H9 (cell line): ENCODE data around the gene GSTO2. TPM values are rescaled to one million over a fixed set of nuclear protein-coding genes. Genes with fewer than 3 reads are reported as not detected.

Experiments used
- DNase-seq: peaks from one replicate; pipeline ENCODE4 v3.0.0-alpha.2; 2017
- H2AFZ ChIP-seq: one replicate; pipeline ENCODE4 v1.6.1; 2013; ENCODE audit warnings: mild to moderate bottlenecking, low read length, control low read depth, moderate library complexity
- H2AK5ac ChIP-seq: 2 replicates; pipeline ENCODE4 v1.6.1; 2013; ENCODE audit warnings: low read length, control low read depth, mixed read lengths; ENCODE audit not compliant: insufficient read length
- H2BK120ac ChIP-seq: one replicate; pipeline ENCODE4 v1.6.1; 2013; ENCODE audit warnings: low read depth, mild to moderate bottlenecking, low read length, control low read depth, inconsistent platforms; ENCODE audit not compliant: poor library complexity, severe bottlenecking
- H2BK12ac ChIP-seq: 2 replicates; pipeline ENCODE4 v1.6.1; 2013; ENCODE audit warnings: low read length, control low read depth, mixed read lengths, low read depth; ENCODE audit not compliant: insufficient read length
- H2BK15ac ChIP-seq: 2 replicates; pipeline ENCODE4 v1.6.1; 2013; ENCODE audit warnings: low read depth, low read length, control low read depth
- H2BK20ac ChIP-seq: one replicate; pipeline ENCODE4 v1.6.1; 2013; ENCODE audit warnings: low read depth, mild to moderate bottlenecking, low read length, control low read depth, inconsistent platforms; ENCODE audit not compliant: poor library complexity, severe bottlenecking
- H2BK5ac ChIP-seq: 2 replicates; pipeline ENCODE4 v1.6.1; 2013; ENCODE audit warnings: low read length, control low read depth, mixed read lengths; ENCODE audit not compliant: insufficient read length
- H3K14ac ChIP-seq: 2 replicates; pipeline ENCODE4 v1.6.1; 2013; ENCODE audit warnings: low read length, control low read depth; ENCODE audit not compliant: insufficient read depth
- H3K18ac ChIP-seq: 2 replicates; pipeline ENCODE4 v1.6.1; 2013; ENCODE audit warnings: low read depth, mild to moderate bottlenecking, mixed read lengths, low read length, control low read depth; ENCODE audit not compliant: insufficient read length
- H3K23ac ChIP-seq: 2 replicates; pipeline ENCODE4 v1.6.1; 2013; ENCODE audit warnings: low read length, control low read depth, mixed read lengths, low read depth; ENCODE audit not compliant: insufficient read length
- H3K23me2 ChIP-seq: 2 replicates; pipeline ENCODE4 v1.6.1; 2013; ENCODE audit warnings: low read depth, mild to moderate bottlenecking, mixed read lengths, low read length, control low read depth; ENCODE audit not compliant: insufficient read length, poor library complexity, severe bottlenecking
- H3K27ac ChIP-seq: 2 replicates; pipeline ENCODE4 v1.5.1; 2013; ENCODE audit warnings: low read length, control low read depth, mixed read lengths, low read depth; ENCODE audit not compliant: insufficient read length
- H3K27me3 ChIP-seq: 2 replicates; pipeline ENCODE4 v1.6.1; 2013; ENCODE audit warnings: low read length, control low read depth, inconsistent platforms; ENCODE audit not compliant: insufficient read depth
- H3K4ac ChIP-seq: 2 replicates; pipeline ENCODE4 v1.6.1; 2013; ENCODE audit warnings: low read depth, mild to moderate bottlenecking, control low read depth, inconsistent platforms, low read length, moderate library complexity
- H3K4me1 ChIP-seq: 2 replicates; pipeline ENCODE4 v1.6.1; 2013; ENCODE audit warnings: low read length, control low read depth, inconsistent platforms; ENCODE audit not compliant: insufficient read depth
- H3K4me2 ChIP-seq: 2 replicates; pipeline ENCODE4 v1.6.1; 2013; ENCODE audit warnings: low read length, control low read depth, mixed read lengths; ENCODE audit not compliant: insufficient read length, insufficient read depth
- H3K56ac ChIP-seq: 2 replicates; pipeline ENCODE4 v1.6.1; 2013; ENCODE audit warnings: low read depth, mild to moderate bottlenecking, mixed read lengths, low read length, control low read depth; ENCODE audit not compliant: insufficient read length
- H3K79me1 ChIP-seq: 2 replicates; pipeline ENCODE4 v1.6.1; 2013; ENCODE audit warnings: low read depth, mild to moderate bottlenecking, moderate library complexity, low read length, control low read depth, inconsistent platforms; ENCODE audit not compliant: insufficient read depth, poor library complexity, severe bottlenecking
- H3K79me2 ChIP-seq: 2 replicates; pipeline ENCODE4 v1.6.1; 2013; ENCODE audit warnings: low read length, control low read depth, inconsistent platforms; ENCODE audit not compliant: insufficient read depth
- H3K9ac ChIP-seq: 2 replicates; pipeline ENCODE4 v1.6.1; 2013; ENCODE audit warnings: low read length, control low read depth, mixed read lengths; ENCODE audit not compliant: insufficient read length; ENCODE audit errors: extremely low read depth
- H3K9me3 ChIP-seq: one replicate; pipeline ENCODE4 v1.6.1; 2013; ENCODE audit warnings: low read depth, low read length, inconsistent platforms; ENCODE audit not compliant: control insufficient read depth
- H3T11ph ChIP-seq: one replicate; pipeline ENCODE4 v1.6.1; 2013; ENCODE audit warnings: mild to moderate bottlenecking, low read length, control low read depth, inconsistent platforms
- H4K20me1 ChIP-seq: one replicate; pipeline ENCODE4 v1.6.1; 2013; ENCODE audit not compliant: control insufficient read depth, insufficient read length, insufficient read depth
- H4K5ac ChIP-seq: 2 replicates; pipeline ENCODE4 v1.6.1; 2013; ENCODE audit warnings: low read depth, mild to moderate bottlenecking, mixed read lengths, low read length, control low read depth; ENCODE audit not compliant: insufficient read length
- H4K8ac ChIP-seq: replicated peaks from 2 replicates; pipeline ENCODE4 v1.6.1; 2013; ENCODE audit warnings: low read length, control low read depth, mixed read lengths, low read depth; ENCODE audit not compliant: insufficient read length
- H4K91ac ChIP-seq: 2 replicates; pipeline ENCODE4 v1.6.1; 2013; ENCODE audit warnings: low read depth, mild to moderate bottlenecking, moderate library complexity, mixed read lengths, low read length, control low read depth; ENCODE audit not compliant: insufficient read length
- H3K27ac Mint-ChIP-seq, 3 experiments: 2 replicates in 2 of 3; 3 replicates in 1 of 3; pipeline ENCODE4 v1.8.0; 2020 to 2021; ENCODE audit warnings: mixed read lengths in 3 of 3, mild to moderate bottlenecking in 1 of 3, moderate library complexity in 1 of 3
- H3K27me3 Mint-ChIP-seq: 2 replicates; pipeline ENCODE4 v1.8.0; 2021; ENCODE audit warnings: low read depth, mild to moderate bottlenecking, moderate library complexity, mixed read lengths
- H3K36me3 Mint-ChIP-seq, 3 experiments: 2 replicates in 2 of 3; 3 replicates in 1 of 3; pipeline ENCODE4 v1.8.0; 2020 to 2021; ENCODE audit warnings: low read depth in 3 of 3, mixed read lengths in 3 of 3; ENCODE audit not compliant: insufficient read depth in 1 of 3
- H3K4me1 Mint-ChIP-seq, 2 experiments: 2 replicates each; pipeline ENCODE4 v1.8.0; 2020; ENCODE audit warnings: mixed read lengths in 2 of 2
- H3K4me3 Mint-ChIP-seq, 2 experiments: 2 replicates in 1 of 2; 3 replicates in 1 of 2; pipeline ENCODE4 v1.8.0; 2020 to 2021; ENCODE audit warnings: mild to moderate bottlenecking in 2 of 2, mixed read lengths in 2 of 2, moderate library complexity in 1 of 2
- H3K9me3 Mint-ChIP-seq, 2 experiments: 2 replicates in 1 of 2; 3 replicates in 1 of 2; pipeline ENCODE4 v1.8.0; 2020; ENCODE audit warnings: mild to moderate bottlenecking in 2 of 2, mixed read lengths in 2 of 2, moderate library complexity in 1 of 2
- WGBS: extraction: QIAGEN DNeasy Blood & Tissue Kit; methylation state at CpG from one replicate; pipeline ENCODE4 v1.1.7; 2013; ENCODE audit warnings: missing lambda C conversion rate, low lambda C conversion rate, mixed read lengths; ENCODE audit not compliant: insufficient read length; ENCODE audit errors: extremely low coverage; 5-methylcytosine and 5-hydroxymethylcytosine counted together
- total RNA-seq: library from RNA; stranded (reverse); gene quantifications from 2 replicates; pipeline ENCODE4 v1.2.1, GENCODE V29; 2021
- TF ChIP-seq, protein P1 (sequence below): fragments of 200-600 bp; sonication (generic); conservative IDR thresholded peaks from 3 replicates; pipeline ENCODE4 v1.8.0; 2021; ENCODE audit warnings: antibody characterized with exemption, mild to moderate bottlenecking

The GSTO2 gene
- total RNA-seq, 1 experiment from 2014 or later, result 14.5 TPM

DNA sequence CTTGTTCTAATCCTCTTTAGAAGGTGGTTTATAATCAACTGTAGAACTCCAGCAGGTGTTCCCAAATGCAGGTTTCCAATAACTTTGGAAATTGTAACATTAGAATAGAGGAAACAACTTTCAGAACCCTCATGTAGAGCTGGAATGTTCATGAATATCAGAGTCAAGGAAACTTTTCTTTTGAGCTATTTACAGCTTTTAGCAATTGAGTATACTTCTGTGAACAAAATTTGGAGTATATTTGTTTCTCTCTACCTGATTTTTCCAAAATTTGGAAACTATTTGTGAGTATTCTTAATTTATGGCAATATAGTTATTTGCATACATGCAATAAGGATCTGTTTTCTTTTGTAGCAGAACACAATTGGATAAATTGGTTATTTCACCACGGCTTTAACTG lies 34.0 kb upstream of the GSTO2 start:
- no peaks in the 10 kb centered on the region for H3K4me1 ChIP-seq
- H3K9ac ChIP-seq, result no peak overlapping the region
- H3K27me3 Mint-ChIP-seq, result no peaks in the 10 kb centered on the region; the same call in 1 of the 2 replicates
- TF ChIP-seq, protein P1, sequence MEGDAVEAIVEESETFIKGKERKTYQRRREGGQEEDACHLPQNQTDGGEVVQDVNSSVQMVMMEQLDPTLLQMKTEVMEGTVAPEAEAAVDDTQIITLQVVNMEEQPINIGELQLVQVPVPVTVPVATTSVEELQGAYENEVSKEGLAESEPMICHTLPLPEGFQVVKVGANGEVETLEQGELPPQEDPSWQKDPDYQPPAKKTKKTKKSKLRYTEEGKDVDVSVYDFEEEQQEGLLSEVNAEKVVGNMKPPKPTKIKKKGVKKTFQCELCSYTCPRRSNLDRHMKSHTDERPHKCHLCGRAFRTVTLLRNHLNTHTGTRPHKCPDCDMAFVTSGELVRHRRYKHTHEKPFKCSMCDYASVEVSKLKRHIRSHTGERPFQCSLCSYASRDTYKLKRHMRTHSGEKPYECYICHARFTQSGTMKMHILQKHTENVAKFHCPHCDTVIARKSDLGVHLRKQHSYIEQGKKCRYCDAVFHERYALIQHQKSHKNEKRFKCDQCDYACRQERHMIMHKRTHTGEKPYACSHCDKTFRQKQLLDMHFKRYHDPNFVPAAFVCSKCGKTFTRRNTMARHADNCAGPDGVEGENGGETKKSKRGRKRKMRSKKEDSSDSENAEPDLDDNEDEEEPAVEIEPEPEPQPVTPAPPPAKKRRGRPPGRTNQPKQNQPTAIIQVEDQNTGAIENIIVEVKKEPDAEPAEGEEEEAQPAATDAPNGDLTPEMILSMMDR, result no peak
- H3K79me2 ChIP-seq, result no peaks in the 10 kb centered on the region
- H4K91ac ChIP-seq, result no peak overlapping the region
- H3K23ac ChIP-seq, result no peak overlapping the region
- no peak overlapping the region for H2BK15ac ChIP-seq
- H2BK120ac ChIP-seq, result no peak overlapping the region
- no peak overlapping the region for H3K27ac Mint-ChIP-seq
- H2BK20ac ChIP-seq, result no peak overlapping the region
- no CpG with 5 or more reads among the region's 1 CpG for WGBS
- no peaks in the 10 kb centered on the region for H3K27me3 ChIP-seq
- peaks cover 8% of the 10 kb centered on the region for H3K23me2 ChIP-seq
- H2BK12ac ChIP-seq, result no peak overlapping the region
- no peak overlapping the region for H4K5ac ChIP-seq
- no peak overlapping the region for H3K4ac ChIP-seq
- DNase-seq, result no peak
- H4K20me1 ChIP-seq, result no peaks in the 10 kb centered on the region
- no peak overlapping the region for H3K14ac ChIP-seq
- H3K9me3 Mint-ChIP-seq, result peaks cover 15 to 19% of the 10 kb centered on the region in 2 experiments
- no peaks in the 10 kb centered on the region for H3K9me3 ChIP-seq
- H3T11ph ChIP-seq, result no peak overlapping the region
- H3K4me2 ChIP-seq, result no peak overlapping the region
- H3K79me1 ChIP-seq, result no peaks in the 10 kb centered on the region
- H4K8ac ChIP-seq, result no peak overlapping the region
- no peak overlapping the region for H2AK5ac ChIP-seq
- H3K4me1 Mint-ChIP-seq, result peaks cover 8 to 10% of the 10 kb centered on the region in 2 experiments; a peak in 3 of 4 replicates
- no peak overlapping the region for H2AFZ ChIP-seq
- H3K27ac ChIP-seq, result no peak overlapping the region
- no peak overlapping the region for H3K4me3 Mint-ChIP-seq
- no peak overlapping the region for H3K18ac ChIP-seq
- no peak overlapping the region for H2BK5ac ChIP-seq
- peaks cover 4 to 5% (median 5%) of the 10 kb centered on the region in 3 experiments; a peak in 6 of 7 replicates for H3K36me3 Mint-ChIP-seq
- H3K56ac ChIP-seq, result no peak overlapping the region
